Activated CD4-positive, alpha-beta T cell treated with anti-CD3 and anti-CD28 coated beads, Interleukin-2, amount 50 U/mL, for 48 hours (primary cell): ENCODE measurements around the gene SASH1.

Experiments
- DNase-seq, 2 experiments: peaks; one replicate each; pipeline ENCODE4 v3.0.0-alpha.2; 2020

Gene SASH1

GRCh38 chr6:148525453-148525852 is 182.8 kb downstream of the SASH1 start:
- DNase-seq, result no peak

GRCh38 chr6:148526145-148526544 is 183.5 kb downstream of the SASH1 start:
- no peak for DNase-seq

- DNase-seq, result no peak
Measured at GRCh38 chr6:148528292-148528691, 185.7 kb downstream of the SASH1 start.

- DNase-seq, result no peak
Measured at GRCh38 chr6:148529010-148529409, 186.4 kb downstream of the SASH1 start.

DNA sequence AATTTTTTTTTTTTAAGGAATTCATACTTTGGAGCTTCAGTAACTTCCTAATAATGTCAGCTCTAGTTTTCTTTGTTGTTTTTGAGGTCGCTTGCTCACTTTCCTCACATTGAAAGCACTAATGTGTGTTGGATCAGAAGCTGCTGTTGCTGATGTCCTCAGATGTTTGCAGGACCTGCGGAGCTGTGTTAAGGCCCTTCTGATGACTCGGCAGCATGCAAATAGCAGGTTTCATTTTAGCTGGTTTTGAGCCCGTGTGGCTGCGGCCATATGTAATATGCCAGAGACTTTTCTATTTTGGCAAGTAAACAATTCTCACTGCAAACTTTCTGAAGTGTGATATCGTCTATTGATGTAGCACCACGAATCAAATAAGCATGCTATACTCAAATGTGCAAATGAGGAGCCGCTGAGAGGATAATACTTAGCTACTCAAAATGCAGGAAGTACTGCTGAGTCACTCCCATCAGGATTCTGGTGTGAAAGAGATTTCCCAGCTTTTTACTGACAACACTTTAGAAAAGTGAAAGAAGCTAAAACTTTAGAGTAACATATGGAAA is 187.8 kb downstream of the SASH1 start:
- no peak for DNase-seq

DNA sequence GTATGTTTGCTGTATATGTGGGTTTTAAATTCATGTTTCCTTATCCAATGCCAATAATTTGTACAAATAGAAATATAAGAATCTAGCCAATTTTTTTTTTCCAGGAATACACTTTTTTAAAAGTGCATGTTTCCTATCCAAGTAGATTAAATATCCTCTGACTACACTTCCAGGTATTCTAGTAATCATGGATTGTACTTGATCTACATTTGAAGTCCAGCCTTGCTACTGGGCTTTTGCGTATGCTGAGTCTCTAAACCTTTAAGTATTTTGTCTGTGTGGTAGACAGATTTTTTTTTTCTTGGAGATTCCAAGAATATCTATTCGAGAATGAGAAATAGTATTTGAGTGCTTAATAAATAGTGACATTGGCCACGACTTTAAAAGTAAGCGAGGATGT is 188.3 kb downstream of the SASH1 start:
- no peak for DNase-seq

- DNase-seq, result no peak
Measured at GRCh38 chr6:148532698-148533097, 190.1 kb downstream of the SASH1 start.

DNA sequence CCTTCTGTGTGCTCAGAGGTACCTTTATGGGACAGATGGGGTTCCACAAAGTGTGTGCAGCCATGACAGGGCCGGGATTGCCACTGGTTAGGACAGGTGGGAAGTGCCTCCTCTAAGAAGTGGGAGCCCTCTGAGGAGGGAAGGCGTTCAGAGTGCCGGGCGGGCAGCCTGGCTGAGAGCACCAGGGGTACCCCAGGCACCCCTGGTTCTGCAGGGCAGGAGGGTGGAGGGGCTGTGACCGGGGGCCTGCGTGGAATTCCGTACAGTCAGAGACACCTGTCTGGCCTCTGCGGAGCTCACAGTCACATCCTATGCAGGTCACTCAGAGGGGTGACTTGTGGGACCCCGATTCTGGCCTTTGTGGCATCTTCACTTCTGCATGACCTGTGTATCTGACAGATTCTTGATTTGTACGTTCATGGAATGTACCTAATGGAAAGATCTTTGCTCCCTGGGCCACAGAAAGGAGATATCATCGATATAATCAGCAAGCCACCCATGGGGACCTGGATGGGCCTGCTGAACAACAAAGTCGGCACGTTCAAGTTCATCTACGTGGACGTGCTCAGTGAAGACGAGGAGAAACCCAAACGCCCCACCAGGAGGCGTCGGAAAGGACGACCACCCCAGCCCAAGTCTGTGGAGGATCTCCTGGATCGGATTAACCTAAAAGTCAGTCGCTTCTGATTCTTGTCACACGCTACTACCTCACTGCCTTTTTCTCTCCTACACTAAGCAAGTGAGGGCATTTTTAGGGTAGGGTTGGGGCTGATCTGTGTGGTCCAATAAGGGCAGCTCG is 190.9 kb downstream of the SASH1 start:
- no peak for DNase-seq

GRCh38 chr6:148534871-148535270 is 192.2 kb downstream of the SASH1 start:
- DNase-seq, result no peak

DNA sequence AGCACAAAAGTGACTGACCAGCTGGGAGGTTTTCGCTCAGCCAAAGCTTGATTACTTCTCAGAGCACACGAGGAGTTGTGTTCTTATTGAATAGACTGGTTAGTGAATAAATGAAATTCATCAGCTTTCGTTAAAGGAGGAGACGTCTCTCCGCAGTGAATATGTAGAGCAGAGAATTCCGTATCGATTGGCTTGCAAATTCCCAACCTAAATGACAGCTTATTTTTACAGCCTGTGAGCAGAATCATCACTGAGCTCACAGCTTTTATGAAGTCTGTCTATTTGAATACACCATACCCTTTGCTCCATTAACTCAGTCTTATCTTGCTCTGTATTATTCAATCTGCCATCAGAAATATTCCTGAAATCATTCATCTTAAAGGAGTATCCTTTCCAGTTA is 192.7 kb downstream of the SASH1 start:
- no peak for DNase-seq

- DNase-seq, result no peak
Measured at GRCh38 chr6:148535976-148536375, 193.3 kb downstream of the SASH1 start.

- no peak for DNase-seq
Measured at GRCh38 chr6:148538261-148539190, 195.9 kb downstream of the SASH1 start.

GRCh38 chr6:148543540-148543939 is 200.9 kb downstream of the SASH1 start:
- no peak for DNase-seq

- no peak for DNase-seq
Measured at GRCh38 chr6:148544421-148544820, 201.8 kb downstream of the SASH1 start.

GRCh38 chr6:148545901-148546300 is 203.3 kb downstream of the SASH1 start:
- DNase-seq, result no peak

- DNase-seq, result no peak
Measured at GRCh38 chr6:148547110-148547509, 204.5 kb downstream of the SASH1 start.

GRCh38 chr6:148548065-148548748 is 205.6 kb downstream of the SASH1 start:
- DNase-seq, result no peak

GRCh38 chr6:148548749-148549140 is 206.1 kb downstream of the SASH1 start:
- DNase-seq, result no peak

DNA sequence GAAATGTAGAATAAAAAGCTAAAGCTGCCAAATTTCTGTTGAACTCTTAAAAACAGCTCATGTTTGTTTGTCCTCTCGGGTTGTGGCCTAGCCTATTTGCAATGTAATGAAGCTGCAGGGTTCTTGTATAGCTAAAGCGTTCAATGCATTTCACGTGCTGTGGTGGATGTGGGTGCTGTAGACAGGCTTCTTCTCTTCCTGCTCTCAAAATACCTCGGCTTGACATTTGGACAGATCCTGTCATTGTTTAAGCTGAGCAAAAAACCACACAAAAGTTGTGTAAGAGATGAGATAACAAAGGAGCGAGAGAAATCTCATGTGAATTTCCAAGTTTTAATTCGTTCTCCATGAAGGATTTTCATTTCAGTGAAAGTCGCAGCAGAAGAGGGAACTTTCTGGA is 207.9 kb downstream of the SASH1 start:
- DNase-seq, result no peak

GRCh38 chr6:148551226-148551625 is 208.6 kb downstream of the SASH1 start:
- DNase-seq, result no peak

- DNase-seq, result no peak
Measured at GRCh38 chr6:148556410-148556809, 213.8 kb downstream of the SASH1 start.

- DNase-seq, result peak; percentile 11 to 31
Measured at GRCh38 chr6:148557796-148558321, 215.2 kb downstream of the SASH1 start.
